ENCODE results near the gene PPP1R3F.

Gene PPP1R3F

DNA sequence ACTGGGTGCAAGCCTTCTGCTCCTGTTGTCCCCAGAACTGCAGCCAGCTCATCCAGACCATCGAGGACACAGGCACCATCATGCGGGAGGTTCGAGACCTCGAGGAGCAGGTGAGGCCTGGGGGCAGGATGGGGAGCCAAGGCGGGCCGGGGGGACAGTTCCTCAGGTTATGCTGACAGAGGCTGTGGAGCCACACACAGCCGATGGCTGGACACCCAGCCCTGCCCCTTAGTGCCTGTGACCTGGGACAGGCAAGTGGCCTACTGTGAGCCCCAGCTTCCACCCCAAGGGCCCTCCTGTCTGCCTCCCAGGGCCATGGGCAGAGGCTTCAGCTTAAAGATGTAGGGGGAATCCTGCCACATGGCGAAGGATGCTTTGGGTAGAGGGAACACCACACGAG is 20.0 kb upstream of the PPP1R3F start:
- no peak for DNase-seq

DNA sequence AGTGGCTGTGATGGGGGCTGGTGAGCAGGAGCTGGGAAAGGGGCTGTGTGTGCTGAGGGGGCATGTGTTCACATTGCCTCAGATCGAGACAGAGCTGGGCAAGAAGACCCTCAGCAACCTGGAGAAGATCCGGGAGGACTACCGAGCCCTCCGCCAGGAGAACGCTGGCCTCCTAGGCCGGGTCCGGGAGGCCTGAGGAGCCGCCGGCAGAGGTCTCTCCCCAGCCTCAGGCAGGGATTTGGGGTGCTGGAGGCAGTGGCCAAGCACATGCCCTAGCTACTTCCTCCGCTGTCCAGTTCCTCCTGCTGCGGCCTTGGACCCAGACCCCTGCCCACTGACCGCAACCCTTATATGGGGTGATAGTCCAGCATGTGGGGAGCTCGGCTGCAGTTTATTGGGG is 19.5 kb upstream of the PPP1R3F start:
- DNase-seq: no peak

DNA sequence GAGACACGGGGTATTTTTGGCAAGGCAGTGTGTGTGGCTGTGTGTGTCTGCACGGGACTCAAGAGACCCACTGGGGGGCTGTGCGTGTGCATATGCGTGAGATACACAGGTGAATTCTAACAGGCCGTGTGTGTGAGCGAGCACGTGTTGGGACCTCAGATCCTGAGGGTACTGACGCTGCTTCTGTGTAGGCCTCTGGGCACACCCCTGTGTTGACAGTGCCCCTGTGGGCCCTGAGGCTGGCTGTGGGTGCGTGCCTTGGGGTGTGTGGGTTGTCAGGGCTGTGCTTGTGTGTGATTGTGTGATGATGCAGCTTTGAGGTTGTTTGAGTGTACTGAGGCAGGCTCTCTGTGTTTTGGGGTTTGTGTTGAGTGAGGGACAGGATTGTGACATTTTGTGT is 19.0 kb upstream of the PPP1R3F start:
- DNase-seq: no peak

DNA sequence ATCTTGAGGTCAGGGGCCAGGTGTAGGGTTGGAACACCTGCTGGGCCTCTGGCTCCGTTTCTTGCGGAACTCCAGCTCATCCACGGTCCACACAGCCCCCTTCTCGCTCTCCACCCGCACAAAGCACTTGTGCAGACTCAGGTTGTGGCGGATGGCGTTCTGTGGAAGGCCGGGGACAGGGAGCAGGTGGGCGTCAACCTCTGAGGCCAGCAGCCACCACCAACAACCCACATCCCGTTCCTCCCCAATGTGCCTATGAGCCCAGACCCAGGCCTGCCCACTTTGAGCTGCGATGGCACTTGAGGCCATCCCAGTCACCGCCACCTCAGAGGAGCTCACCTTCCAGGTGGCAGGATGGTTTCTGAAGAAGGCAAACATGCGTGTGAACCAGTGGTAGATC is 18.3 kb upstream of the PPP1R3F start:
- DNase-seq: no peak

DNA sequence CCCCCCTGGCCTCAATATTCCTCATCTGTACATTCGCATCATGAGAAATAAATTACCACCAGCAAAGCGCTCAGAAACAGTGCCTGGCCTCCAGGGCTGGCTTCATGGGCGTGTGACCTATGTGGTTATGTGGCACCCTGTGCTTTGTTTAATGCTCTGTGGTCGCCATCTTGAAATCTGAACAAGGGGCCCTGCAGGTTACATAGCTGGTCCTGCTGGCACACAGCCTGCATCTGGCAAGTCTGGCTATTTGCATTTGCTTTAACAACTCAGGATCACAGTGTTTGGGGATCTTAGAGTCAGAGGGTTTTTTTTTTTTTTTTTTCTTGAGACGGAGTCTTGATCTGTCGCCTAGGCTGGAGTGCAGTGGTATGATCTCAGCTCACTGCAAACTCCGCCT is 15.0 kb upstream of the PPP1R3F start:
- DNase-seq: no peak

DNA sequence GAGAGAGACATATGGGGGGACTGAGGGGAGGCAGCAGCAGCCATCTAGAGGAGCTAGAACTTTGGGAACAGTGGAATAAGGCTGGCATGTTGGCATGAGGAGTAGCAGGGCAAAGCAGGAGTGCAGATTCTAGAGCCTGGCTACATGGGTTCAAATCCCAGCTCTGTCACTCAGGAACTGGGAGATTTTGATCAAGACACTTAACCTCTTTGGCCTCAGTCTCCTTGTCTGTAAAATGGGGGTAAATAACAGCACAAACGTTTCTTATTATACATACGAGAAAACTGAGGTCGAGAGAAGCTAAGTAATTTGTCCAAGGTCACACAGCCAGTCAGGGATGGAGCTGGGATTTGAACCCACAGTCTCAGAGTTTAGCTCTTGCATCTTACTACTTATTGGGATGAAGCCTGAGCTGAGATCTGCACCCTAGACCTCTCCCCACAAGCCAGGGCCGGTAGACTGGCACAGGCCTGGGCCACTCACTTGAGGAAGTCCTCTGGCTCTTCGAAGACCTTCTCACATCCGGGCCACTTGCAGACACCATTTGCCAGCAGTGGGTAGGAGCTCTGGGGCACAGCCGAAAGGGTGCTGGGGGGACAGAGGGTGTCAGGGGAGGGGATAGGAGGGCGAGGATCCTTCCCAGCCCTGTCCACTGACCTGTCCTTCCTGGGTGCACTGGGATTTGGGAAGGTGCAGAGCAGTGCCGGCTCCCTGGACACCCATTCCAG is 13.2 kb upstream of the PPP1R3F start:
- no peak for DNase-seq

DNA sequence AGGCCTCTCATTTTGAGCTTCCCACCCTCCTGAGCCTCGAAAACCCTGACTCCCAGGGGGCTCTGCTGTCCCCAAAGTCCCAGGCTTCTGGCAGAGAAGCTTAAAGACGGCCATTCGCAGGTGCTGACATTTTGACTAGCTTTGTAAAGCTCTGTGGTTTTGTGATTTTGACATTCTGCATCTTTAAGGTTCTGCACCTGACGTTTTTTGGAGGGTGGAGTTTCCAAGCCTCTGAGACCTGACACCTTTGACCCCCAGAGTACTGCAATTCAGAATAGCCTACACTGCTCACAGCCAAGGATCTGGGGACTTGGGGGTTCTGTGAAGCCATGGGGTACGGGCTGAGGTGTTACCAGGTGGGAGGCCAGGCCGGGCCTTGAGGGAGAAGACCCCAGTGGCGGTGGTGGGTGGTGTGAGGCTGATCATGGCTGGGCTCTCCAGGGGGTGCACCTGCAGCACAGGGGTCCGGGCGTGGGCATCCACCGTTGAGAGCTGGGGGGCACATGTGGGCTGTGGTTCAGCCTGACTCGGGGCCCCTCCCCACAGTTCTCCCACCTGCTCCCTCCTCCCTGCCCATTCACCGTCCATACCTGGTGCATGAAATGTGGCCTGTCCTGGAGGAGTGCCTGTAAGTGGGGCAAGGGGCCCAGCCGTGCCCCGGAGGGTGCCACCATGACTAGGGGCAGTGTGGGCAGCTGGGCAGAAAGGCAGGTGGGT is 12.4 kb upstream of the PPP1R3F start:
- no peak for DNase-seq

DNA sequence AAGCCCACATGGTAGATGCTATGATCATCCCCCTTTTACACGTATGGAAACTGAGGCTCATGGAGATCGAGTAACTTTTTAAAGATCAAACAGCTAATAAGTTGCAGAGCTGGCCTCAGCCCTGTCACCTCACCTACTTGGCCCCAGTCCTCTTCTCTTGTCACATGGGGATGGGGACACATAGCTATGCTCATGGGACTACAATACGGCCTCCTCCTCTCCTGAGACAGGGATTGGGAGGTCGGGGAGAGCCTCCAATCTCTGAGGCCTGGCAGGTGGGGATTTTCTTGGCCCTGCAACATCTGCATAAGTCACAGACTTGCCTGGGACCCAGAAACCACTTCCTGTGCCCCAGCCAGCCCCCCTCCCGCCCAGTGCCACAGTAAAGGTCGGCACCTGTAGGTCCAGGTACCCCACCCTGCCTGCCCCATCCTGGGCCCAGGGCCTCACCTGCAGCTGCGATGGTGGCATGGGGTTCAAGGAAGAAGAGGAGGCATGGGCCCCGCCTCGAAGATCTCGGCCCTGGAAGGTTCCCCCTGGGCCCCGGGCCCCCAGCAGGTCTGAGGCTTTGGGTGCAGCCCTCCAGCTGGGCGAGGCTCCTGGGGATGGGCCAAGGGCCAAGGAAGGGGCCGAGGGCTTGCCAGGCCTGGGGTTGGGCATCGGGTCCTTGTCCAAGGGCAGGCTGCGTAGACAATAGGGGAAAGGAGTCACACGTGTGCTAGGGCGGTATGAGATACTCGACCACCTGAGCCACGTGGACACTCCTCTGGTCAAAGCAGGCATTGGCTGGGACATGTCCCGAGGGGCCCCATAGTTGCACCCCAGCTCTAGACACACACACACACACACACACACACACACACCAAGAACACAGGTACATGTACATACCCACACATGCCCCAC is 11.5 kb upstream of the PPP1R3F start:
- no peak for DNase-seq

DNA sequence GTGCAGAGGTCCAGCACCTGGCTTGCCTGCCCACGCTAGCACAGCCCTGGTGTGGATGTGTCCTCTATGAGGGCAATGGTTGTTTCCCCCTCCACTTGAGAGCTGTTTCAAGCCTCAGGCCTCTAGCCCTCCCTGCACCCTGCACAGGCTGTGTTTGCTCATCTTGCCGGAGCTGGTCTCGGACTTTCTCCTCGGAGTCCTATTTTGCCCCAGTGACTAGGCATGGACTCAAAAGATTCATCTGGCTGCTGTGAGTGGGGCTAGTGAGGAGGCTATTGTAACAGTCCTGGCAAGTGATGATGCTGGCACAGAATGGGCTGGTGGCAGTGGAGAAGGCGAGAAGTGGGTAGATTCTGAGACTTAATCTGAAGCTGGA is 10.9 kb upstream of the PPP1R3F start:
- no peak for DNase-seq

DNA sequence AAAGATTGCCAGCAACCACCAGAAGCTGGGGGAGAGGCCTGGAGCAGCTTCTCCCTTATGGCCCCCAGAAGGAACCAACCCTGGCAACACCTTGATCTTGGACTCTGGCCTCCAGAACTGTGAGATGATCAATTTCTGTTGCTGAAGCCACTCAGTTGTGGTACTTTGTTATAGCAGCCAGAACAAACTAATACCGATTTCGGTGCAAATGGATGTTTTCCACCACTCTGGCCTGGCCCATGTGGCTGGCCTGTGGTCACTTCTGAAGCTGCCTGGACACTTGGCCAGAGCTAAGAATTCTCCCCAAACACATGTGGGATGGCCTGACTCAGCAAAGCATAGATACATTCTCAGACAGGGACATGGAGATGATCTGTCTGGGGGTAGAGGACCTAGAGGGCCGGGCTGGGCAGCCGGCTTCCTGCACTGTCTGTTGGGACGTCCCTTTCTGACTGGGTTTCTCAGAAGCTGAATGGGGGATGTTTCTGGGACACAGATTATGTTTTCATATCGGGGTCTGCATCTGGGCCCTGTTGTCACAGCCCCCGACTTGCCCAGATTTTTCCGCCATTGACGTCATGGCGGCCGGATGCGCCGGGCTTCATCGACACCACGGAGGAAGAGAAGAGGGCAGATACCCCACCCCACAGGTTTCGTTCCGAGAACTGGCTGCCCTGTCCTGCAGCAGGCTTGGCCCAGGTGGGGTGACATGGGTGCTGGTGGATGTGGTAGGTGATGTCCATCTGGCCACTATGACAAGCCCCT is 9.2 kb upstream of the PPP1R3F start:
- no peak for DNase-seq

DNA sequence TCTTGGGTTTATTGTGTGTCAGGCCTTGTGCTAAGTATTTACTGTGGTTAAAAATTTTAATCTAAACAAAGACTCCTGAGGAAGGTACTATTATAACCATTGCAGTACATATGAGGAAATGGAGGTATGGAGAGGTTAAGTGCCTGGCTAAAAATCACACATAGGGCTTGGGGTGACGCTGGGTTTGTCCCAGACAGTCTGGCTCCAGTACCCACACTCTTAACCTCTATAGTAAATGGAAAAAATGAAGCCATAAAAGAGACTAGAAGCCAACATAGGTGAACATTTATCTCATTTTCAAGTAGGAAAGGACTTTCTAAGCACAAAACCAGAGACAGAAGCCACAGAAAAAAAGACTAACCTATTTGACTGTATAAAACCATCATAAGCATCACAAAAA is 7.0 kb upstream of the PPP1R3F start:
- DNase-seq: no peak

DNA sequence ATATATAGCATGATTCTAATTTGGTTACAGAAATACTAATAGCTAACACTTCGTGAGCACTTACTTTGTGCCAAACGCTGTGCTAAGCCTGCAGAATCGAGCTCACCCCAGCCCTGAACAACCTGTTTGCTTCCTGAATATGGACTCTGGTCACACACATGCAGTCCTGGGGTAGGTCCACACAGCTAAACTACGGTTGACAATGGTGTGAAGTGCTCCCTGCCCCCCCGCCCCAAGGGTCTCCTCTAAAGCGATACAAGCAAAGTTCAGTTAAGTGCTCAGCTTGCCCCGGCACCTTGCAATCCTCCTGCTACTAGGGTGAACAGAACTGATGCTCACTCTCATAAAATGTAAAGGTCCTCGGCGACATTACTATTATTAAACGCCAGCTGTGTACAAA is 6.0 kb upstream of the PPP1R3F start:
- no peak for DNase-seq

DNA sequence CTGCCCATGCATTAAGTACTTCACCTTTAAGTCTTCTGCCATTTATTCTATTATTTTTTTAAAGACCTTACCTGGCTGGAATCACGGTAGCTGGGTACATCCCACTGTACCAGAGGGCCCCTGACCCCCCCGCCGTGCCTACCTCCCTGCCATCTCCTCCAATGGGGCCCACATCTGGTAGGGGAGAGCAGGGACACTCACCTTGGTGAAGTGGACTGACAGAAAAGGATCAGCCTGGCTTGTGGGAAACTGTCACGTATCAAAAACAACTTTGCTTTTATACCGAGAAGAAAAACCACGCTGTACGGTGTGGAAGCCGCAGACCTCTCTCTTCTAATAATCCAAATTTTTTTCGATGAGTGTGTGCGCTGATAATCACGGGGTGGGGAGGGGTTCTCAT is 5.1 kb upstream of the PPP1R3F start, which contains the start of gene FOXP3:
FOXP3 (minus strand) TSS at position 251 of the 400 bp plus-strand sequence. CDS start 6,205 bp downstream, outside the sequence.
- DNase-seq: no peak

DNA sequence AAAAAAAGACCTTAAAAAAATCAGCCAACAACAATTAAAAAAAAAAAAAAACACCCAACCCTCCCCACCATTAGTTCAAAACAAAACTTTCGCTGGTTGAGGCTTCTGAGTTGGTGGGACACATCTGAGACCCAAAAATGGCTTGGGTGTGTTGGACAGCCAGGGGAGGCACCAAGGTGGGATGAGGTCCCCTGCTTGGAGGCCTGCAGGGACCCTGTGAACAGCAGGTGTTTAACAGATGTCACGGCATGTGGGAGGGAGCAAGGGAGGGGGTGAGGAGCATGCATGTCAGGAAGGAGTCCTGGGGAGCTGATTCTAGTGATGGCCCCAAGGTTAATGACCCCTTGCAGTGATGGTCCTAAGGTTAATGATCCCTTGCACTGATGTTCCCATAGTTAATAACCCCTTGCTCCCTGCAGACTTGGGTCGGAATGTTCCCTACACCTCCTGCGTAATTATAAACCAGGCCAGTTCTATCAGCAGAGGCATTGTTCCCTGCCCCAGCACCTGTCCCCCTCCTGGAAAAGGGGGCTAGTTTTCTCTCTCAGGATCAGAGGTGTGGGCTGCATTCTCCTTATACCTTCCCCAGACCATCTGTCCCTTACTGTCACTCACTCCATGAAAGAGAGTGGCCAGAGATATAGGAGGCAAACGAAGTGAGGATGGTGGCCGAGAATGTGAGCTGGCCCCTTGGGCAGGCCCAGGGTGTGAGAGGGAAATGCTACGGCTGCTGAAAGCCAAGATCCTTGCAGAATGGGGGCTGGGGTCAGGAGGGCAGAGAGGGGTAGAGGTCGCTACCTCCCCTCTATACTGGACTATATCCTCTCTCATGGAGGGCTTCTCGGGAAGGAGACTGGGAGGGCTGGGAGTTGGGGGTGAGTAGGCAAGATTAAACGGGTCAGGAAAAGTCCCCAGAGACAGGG is 2.8 kb upstream of the PPP1R3F start:
- DNase-seq: no peak

DNA sequence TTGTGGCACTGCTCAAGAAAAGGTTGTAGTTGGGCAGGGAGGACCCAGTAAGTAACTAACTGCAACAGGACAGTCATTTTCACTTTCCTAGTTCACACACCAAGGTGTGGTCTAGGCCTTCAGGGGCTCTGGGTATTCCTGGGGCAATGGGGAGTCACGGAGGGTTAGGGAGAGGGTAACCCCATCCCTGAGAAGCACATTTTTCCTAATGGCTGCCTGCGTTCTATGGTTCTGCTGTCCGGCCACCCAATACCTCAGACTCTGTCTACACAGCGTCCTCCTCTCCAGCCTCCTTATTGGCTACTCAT is 937 bp upstream of the PPP1R3F start:
- no peak for DNase-seq

DNA sequence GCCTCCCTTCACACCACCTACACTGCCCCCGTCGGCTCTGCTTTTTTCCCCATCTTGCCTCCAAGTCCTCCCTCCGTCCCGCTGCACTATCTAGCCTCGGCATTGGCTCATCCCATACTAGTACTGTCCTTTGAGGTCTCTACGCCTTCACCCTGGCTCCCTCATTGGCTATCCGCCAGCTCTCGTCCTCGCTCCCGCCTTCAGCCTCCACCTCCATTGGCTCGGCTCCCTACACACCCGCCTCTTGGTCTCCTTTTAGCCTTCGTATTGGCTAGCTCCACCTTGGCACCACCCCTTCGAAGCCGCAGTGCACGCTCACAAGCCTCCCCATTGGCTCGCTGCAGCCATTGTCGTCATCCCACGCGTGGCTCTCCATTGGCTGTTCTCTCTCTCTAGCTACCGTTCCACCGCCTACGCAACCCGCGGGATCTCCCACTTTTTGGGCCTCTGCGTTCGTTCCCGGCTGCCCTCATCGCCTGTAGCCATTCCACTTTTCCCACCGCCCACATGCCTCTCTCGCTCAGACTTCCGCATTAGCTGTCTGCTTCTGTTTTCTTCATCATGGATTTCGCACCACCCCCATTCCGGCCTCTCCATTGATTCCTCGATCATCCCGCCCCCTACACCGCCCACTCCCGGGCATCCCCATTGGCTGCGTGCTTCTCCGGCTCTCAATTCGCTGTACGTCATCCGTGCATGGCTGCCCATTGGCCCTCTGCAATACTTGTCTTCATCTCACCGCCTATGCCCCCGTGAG is 405 bp upstream of the PPP1R3F start:
- peak; percentile 94 to 96 for DNase-seq

DNA sequence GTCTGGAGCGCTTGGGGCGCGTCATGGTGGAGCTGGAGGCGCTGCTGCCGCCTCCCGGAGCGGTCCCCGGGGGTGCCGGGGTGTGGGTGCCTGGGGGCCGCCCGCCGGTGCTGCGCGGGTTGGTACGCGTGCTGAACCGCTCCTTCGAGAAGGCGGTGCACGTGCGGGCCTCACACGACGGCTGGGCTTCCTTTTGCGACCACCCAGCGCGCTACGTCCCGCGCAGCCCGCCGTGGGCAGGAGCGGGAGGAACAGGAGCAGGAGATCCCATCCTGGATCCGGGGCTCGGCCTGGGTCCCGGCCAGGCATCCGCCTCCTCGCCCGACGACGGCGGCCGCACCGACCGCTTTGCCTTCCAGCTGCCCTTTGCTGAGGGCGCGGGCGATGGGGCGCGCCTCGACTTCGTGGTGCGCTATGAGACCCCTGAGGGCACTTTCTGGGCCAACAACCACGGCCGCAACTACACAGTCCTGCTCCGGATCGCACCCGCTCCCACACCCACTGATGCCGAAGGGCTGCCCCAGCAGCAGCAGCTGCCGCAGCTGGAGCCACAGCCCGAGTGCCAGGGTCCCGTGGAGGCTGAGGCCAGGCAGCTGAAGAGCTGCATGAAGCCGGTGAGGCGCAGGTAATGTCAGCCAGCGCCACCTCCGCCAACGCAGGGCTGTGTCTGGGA is 792 bp downstream of the PPP1R3F start:
- DNase-seq: no peak

DNA sequence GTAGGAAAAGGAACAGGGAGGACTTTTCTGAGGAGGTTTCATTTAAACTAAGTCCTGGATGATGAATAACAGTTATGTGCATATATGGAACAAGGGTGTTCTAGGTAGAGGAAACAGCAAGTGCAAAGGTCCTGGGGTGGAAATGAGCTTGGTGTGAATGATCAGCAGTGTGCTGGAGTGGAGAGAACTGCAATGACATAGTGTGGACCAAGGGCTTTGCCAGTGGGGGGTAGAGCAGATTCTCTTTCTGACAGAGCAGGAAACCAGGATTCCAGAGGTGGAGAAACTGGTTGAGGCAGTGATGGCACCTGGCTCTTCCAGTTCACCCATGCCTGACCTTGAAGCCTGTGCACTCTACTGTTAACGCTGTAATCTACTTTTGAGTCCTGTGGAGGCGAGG is 1.7 kb downstream of the PPP1R3F start:
- DNase-seq: peak in 1 of 2 experiments; percentile 33

DNA sequence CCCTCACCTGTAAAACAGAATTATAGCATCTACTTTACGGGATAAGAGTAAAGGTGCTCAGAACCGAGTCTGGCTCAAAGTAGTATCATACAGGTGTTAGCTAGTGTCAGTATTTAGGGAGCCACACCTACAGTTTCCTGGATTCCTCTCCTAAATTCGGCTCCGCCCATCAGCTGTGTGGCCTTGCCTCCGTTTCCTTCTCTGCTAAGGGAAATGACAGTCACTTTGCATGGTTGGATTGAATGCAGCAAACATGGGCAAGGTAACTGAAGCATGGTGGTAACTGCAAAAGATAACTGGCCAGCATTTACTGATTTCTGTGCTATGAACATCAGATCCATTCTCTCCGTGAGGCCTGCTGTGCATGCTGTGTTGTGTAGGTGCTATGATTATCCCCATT is 2.8 kb downstream of the PPP1R3F start:
- DNase-seq: no peak

DNA sequence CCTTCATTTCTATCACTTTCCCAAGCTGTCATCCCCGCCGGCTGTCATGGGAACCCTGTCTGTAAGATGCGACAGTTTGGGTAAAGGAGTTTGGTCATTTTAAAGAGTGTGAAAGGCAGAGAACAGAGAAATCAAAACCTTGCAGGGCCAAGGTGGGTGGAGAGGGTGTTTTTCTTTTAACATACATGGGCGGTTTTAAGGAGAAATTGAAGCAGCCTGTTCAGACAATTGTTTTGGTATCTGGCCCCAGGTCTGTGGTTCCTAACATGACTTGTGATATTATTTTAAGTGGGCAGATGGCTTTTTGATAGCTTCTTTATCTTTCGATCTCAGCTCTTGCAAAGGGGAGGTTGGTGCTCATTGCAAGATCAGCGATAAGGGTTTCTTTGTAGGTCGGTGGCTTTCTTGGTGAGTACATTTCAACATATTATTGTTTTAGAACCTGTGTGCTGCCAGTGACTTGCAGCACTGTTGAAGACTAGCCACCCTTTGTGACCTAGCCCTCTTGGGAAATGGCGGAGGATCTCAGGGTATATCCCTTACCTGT is 3.7 kb downstream of the PPP1R3F start:
- peak; percentile 48 to 64 for DNase-seq

Measured in activated CD4-positive, alpha-beta T cell treated with anti-CD3 and anti-CD28 coated beads, Interleukin-2, amount 50 U/mL, for 48 hours (primary cell).